22Rv1 (cell line): ENCODE measurements around the gene OR1E2.
"Not testable (repeated sequence)": the region's sequence is repeated elsewhere in the genome, so short reads cannot be mapped to it uniquely, and the experiment has no call there.

Experiments used
- CTCF ChIP-seq: fragments of 450-650 bp; IDR thresholded peaks from 2 replicates; pipeline ENCODE4 v1.5.1; 2017; ENCODE audit warnings: mild to moderate bottlenecking
- ZFX ChIP-seq: fragments of 450-650 bp; IDR thresholded peaks from 2 replicates; pipeline ENCODE4 v1.6.1; 2017; ENCODE audit warnings: antibody characterized with exemption, borderline replicate concordance

- TF ChIP-seq CTCF, ZFX: not testable (repeated sequence)
These were observed 35.8 kb downstream of the OR1E2 start for GRCh38 chr17:3397801-3398200.
